HG03196 (cell line): Measurements from ENCODE around the gene LRCOL1.

Experiments used
- ATAC-seq: cut with Tn5 transposase; IDR thresholded peaks from one replicate; pipeline ENCODE4 v1.9.1; 2021; ENCODE audit not compliant: unreplicated experiment

LRCOL1 gene

DNA sequence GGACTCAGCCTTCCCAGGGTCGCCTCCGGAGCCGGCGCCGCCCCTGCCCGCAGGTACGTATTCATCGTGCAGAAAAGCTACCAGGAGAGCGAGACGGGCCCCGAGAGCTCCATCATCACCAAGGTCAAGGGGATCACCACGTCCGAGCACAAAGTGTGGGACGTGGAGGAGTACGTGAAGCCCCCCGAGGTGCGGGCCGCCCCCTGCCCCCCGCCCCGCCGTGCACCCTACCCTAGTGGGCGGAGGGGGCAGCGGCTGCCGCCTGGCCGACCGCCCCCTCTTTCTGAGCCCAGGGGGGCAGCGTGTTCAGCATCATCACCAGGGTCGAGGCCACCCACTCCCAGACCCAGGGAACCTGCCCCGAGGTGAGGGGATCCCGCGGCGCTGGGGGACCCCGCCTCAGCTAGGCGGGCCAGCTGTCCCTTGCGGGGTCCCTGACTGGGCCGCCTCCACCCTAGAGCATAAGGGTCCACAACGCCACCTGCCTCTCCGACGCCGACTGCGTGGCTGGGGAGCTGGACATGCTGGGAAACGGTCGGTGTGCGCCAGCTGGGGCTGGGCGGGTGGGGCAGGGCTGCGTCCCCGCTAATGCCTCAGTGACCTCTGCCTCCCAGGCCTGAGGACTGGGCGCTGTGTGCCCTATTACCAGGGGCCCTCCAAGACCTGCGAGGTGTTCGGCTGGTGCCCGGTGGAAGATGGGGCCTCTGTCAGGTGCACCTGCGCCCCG, 9.2 kb upstream of the LRCOL1 start:
- ATAC-seq: no peak

DNA sequence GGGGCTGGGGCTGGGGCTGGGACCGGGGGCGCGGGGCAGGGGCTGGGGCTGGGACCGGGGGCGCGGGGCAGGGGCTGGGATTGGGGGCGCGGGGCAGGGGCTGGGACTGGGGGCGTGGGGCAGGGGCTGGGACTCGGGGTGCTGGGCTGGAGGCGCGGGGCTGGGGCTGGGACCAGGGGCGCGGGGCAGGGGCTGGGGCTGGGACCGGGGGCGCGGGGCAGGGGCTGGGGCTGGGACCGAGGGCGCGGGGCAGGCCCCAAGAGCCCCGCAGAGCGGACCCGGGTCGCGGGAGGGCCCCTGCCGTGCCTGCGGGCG, 8.6 kb upstream of the LRCOL1 start:
- ATAC-seq: no peak

DNA sequence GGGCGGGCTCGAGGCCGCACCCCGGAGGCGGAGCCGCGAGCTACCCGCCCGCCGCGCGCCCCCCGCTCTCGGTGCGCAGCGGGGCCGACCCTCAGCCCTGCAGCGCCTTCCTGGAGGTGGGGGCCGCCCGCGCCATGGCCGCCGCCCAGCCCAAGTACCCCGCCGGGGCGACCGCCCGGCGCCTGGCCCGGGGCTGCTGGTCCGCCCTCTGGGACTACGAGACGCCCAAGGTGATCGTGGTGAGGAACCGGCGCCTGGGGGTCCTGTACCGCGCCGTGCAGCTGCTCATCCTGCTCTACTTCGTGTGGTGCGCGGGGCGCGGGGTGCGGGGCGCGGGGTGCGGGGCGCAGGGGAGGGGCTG, 8.3 kb upstream of the LRCOL1 start, which contains the start of gene P2RX2:
Gene P2RX2, plus strand, starts transcription at position 94 of the 361 bp plus-strand sequence. Its CDS starts 41 bp downstream, at position 135.
- ATAC-seq: no peak

DNA sequence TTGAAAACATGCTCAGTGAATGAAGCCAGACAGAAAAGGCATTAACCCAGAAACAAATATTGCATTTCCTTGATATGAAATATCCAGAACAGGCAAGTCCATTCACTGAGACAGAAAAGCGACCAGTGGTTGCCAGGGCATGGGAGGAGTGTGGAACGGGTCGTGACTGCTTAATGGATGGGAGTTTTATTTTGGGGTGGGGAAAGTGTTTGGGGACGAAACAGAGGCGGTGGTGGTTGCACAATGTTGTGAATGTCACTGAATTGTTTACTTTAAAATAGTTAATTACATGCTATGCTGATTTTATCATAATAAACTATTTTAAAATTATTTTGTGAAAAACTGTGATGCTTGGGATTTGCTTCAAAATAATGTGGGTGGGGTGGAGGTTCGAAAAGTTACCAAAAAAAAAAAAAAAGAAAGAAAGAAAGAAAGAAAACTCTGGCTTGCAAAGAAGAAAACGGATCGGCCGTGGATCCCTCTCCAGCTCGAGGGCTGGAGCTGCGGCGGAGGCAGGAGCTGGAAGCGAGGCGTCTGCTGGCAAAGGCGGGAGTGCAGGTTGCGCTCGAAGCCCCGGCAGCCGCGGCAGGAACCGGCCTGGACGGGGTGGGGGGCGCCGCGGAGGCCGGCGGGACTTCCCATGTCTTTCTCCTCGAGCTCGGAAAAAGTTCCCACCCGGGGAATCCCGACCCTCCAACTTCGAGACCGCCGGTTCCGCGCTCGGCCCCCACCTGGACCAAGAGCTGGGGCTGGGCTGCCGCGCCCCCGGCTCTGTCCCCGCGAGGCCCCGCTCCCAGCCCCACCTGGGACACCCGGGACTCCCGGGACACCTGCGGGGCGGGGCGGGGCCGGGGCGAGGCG, 7.7 kb upstream of the LRCOL1 start:
- no peak for ATAC-seq

DNA sequence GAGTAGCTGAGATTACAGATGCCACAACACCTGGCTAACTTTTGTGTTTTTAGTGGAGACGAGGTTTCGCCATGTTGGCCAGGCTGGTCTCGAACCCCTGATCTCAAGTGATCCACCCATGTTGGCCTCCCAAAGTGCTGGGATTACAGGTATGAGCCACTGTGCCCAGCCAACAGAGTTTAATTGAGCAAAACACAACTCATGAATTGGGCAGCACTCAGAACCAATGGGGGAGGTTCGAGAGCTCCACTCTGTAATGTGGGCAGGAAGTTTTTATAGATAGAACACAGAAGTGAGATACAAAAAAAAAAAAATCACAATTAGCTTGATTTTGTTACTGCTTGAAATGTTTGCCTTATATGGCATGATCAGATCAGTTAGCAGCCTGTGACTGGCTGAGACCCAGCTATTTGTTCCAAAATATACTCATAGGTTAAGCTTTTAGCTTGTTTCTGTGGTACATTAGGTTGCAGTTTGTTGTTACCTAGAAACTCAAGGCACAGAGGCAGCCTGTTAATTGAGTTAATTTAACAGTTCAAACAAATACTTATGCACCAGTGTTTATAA, 6.8 kb upstream of the LRCOL1 start:
- no peak for ATAC-seq

DNA sequence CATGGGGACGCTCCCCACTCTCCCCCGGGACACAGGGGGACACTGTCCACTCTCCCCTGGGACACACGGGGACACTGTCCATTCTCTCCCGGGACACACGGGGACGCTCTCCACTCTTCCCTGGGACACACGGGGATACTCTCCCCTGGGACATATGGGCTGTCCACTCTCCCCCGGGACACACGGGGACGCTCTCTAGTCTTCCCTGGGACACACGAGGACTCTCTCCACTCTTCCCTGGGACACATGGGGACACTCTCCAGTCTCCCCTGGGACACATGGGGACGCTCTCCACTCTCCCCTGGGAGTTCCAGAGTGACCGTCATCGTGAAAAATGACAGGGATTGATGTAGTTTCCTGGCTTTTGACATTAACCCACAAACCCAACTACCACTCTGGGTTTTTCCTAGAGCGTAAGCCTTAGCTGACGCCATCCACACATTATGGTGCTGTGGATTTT, 5.2 kb upstream of the LRCOL1 start:
- ATAC-seq: no peak

DNA sequence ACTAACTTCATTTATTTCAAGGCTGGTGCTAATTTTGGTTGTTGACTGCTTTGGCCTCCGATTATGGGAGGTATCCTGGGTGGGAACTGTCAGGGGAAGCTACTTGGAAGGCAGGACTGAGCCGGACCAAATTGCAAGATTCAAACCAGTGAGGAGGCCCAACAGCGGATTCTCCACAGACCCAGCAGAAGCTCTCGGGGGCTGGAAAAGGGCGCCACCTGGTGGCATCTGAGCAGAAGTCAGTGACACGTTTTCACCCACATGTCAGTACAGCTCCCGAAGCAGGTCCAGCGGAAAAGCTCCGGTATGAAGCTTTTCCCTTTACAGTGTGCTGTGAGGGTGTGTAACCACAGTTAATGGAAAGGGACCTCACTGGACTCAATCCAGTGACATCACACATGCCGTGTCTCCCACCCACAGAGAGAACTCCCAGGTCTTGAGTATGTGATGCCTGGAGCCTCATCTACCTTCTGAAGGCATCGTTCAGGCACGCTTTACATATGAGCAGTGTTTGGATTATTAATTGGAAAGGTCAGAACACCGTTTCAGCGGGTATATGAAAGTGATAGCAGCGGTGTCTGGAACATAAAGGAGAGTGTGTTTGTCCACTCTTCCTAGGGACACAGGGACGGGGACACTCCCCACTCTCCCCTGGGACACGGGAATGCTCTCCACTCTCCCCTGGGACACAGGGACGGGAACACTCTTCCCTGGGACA, 4.6 kb upstream of the LRCOL1 start:
- no peak for ATAC-seq

DNA sequence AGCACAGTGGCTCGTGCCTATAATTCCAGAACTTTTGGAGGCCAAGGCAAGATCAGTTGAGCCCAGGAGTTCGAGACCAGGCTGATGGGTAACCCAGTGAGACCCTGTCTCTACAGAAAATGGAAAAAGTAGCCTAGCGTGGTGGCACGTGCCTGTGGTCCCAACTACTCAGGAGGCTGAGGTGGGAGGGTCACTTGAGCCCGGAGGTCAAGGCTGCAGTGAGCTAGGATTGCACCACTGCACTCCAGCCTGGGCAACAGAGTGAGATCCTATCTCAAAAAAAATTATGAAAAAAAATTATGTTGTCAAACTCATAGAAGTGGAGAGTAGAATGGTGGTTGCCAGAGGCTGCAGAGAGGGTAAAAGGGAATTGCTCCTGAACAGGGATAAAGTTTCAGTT, 3.6 kb upstream of the LRCOL1 start:
- no peak for ATAC-seq

DNA sequence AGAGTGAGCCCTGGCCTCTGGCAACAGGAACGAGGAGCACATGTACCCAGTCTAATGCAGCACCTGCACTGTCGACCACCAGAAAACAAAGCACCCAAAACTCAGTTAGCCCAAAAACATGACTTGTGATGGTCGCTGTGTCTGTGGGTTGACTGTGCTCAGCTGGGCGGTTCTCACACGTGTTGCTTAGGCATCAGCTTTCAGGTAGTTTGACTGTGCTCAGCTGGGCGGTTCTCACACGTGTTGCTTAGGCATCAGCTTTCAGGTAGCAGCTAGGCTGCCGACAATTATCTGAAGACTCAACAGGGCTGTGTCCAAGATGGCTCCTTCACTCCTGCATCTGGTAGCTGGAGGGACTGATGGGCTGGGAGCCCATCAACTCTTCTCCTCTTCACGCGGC, 1.2 kb upstream of the LRCOL1 start:
- no peak for ATAC-seq

DNA sequence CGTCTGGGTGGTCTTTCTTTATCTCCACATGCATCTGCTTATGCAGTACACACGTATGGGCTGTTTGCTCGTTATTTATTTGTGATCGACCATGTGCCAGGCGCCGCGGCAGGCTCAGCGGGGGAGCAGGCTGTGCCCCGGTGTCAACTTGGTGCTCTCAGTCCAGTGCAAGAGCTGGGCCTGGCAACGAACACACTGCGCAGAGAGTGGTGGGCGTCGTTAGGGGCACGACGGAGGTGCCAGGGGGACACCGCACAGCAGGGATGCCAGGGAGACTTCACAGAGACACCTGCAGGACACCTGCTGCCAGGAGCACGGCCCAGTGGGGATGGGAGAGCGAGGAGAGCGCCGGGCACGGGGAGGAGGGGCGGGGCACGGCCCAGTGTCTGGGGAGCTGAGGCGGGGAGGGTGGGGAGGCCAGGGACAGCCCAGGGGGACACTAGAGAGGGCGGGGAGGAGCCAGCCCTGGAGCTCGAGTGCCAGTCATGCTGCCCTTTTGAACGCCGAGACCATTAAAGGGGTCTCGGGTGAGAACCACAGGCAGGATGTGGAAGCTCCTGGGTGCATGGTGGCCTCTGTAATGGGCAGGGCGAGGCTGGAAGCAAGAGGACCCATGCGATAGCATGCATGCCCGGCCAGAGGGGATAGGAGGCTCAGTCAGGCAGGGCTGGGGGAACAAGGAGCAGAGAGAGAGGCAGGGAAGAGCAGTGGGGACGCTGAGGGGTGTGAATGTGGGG, 652 bp upstream of the LRCOL1 start:
- ATAC-seq: no peak

DNA sequence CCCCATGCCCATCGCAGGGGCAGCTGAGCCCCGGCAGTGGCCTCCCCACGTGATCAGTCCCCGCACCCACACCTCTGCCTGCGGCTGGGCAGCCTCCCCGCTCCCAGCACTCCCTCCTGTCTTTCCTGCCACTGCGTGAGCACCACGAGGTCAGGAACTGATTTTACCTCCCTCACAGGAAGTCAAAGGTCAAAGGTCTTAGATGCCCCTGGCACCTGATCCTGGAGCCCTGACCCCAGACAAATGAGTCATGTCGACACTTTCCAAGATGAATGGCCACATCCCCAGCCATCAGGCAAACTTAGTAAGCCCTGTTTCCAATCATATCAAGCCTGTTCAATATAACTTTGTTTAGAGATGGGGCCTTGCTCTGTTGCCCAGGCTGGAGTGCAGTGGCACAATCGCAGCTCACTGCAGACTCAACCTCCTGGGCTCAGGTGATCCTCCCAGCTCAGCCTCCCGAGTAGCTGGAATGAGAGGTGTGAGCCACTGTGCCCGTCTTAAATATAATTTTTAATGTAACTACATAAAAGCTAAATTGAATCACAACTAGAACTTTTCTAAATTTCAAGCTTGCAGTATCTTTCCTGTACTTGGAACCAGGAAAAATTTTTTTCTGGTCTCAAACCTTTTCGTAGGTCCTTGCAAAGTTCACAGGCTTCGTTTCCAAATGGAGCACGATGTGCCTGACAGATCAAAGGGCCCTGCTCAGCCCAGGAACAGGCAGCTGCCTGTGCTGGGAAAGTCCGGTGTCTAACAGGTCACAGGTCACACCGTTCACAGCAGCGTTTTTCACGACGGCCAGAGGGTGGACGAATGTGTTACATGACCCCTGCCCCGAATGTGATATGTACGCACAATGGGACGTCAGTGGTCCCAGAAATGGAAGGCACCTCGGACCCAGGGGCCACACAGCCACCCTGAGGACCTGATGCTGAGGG, 1.9 kb downstream of the LRCOL1 start:
- ATAC-seq: no peak

DNA sequence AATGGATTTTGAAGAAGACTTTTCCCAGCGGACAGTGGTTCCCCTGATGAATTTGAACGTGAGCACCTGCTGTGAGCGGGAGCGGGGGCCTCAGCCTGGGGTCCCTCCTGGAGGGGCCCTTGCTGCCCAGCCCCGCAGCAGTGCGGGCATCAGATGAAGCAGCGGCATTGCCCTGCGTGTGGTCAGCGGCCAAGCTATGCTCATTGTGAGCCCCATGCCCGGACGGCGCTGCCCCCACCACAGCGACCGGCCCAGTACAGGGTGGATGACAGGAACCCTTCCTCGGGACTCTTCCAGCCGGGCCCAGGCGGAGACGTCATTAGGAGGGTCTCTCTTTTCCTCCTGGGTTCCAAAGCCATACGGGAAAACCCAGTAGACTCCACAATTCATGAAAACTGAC, 3.5 kb downstream of the LRCOL1 start:
- ATAC-seq: no peak

DNA sequence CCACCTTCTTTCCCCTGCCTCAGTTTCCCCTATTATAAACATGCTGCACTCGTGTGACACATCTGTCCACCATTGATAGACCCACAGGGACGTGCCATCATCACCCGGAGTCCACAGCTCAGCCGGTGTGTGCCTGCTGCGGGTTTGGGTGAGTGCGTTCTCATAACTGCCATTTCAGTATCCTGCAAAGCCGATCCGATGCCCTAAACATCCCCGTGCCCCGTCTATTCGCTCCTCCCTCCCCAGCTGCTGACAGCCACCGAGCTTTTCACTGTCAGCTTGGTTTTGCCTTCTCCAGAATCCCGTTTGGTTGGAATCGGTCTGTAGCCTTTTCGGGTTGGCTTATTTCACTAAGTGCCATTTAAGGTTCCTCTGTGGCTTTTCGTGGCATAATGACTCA, 3.9 kb downstream of the LRCOL1 start:
- no peak for ATAC-seq

DNA sequence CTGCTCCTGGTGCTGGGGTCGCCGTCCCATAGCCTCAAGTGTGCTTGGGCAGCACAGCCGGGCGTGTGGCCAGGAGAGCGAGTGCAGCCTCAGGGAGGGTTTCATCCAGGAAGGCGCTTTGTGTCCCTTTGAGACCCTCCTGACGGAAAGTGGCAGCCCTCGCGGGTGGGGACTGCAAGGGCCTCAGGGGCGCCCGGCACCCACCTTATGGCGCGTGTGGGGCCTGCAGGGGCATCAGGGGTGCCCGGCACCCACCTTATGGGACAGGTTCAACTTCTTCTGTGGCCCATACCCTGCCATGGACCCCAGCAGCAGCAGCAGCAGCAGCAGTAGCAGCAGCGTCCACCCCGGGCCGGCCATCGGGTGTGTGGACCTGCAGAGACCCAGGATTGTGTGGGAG, 4.5 kb downstream of the LRCOL1 start:
- no peak for ATAC-seq

DNA sequence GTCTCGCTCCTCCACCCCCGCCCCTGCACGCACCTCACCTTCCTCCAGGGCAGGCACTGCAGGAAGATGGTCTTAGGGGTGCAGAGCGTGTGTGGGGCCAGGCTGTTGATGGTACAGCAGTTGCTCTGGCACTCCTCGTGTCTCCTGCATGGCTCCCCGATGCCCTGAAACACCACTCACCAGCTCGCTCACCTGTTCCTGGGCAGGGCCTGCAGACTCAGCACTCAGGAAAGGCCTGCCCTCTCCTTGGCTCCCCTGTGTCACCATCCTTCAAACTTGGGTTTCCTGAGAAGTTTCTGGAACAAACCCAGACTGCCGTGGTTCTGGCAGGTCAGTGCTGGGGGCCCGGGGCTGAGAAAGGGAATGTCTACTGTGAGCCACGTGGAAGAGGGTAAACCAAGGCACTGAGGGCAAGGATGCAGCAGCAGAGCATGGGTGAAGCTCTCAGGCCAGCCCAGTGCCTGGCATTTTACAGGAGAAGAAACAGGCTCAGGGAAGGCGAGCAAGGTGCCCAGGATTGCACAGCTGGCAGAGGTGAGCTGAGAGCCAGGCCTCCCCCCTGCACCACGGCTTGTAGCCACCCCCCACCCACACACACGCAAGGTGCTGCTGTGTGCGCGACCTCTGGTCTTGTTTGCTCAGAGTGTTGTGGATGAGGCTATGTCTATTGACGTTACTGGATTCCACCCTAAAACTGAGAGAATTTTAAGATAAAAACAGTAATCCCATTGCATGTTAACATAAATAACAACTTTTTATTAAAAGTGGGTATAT, 5.5 kb downstream of the LRCOL1 start:
- no peak for ATAC-seq

DNA sequence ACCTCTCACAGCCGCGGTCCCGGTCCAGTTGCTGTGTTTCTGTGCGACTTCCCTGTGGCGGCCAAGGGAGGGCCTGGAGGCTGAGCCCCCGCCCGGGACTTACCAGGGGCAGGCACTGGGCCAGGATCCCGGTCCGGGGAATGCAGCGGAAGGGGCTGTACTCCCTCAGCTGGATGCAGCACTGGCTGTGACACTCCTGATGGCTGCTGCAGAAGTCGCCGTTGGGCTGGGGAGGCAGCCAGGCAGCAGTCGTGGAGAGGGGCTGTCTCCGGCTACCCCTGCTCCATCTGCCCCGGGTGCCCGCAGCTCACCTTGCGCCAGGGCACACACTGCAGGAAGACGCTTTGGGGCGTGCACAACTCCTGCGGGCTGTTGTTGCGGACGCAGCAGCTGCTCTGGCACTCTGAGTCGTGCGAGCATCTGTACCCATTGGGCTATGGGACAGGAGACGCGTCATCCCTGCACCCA, 6.2 kb downstream of the LRCOL1 start:
- no peak for ATAC-seq

DNA sequence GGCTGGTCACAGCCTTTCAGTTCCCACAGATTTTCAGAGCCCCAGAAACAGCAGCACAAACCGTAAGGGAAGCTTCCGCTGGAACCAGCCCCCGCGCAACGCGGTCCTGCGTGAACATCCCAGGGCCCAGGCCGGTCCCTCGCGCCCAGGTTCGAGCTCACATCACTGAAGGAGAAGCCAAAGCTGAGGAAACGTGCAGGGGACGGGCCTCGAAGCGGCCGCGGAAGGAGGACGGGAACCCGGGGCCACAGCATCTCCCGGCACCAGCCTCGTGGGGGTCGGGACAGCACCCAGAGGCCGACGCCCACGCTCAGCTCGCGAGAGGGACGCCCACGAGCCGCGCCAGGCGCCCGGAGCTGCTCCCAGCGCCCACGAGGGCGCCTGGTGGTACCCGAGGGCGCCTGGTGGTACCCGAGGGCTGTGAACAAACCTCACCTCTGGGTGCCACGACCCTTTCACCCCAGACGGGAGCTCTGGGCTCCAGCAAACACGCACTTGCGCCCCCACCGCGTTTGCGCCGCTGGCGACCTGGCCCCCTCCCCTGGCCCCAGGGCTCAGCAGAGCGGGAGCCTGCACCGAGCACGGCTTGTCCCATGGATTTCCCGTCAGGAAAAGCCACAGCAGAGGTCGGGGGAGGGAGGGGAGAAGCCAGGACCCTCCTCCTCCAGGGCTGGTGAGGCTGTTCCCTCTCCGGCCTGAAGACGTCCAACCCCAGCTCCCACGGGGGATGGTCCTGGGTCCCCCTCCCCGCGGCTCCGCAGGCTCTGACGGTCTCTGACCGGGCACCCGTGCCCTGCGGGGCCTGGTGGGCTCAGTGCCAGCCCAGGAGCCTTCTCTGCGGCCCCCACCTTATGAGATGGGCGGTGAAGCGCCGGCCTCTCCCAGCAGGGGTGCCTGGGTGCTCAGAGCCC, 6.9 kb downstream of the LRCOL1 start:
- no peak for ATAC-seq
